ENCODE measurements around the gene APP. TPM values are rescaled to one million over a fixed set of nuclear protein-coding genes. Genes with fewer than 3 reads are reported as not detected.

APP gene
- total RNA-seq, 1 experiment from 2014 or later = 224 TPM

DNA sequence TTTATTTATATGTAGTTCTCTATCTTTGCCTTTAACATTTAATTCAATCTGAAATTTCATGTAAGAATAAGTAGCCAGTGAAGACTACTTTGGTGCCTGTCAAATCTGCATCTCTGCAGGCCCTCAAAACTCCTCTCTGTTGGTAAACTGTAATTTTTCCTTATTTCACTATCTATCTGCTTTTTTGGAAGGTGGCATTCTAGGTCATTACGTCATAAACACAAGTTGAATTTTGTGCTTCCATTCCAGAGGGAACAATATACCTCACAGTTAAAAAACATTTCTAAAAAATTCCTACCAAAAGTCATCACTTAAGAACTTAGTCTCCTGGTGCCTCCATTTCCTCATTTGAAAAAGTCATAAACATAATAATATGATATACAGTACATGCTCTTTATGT lies 259.8 kb downstream of the APP start:
- Histone ChIP-seq H2AFZ (no peak overlapping the region), H3K36me3 (ENCODE audit: low read depth) (no peaks in the 10 kb centered on the region), H3K27ac (no peak overlapping the region), H3K79me2 (ENCODE audit: low read depth) (no peaks in the 10 kb centered on the region), H3K27me3 (ENCODE audit: insufficient read depth, low read depth) (no peaks in the 10 kb centered on the region), H4K20me1 (ENCODE audit: insufficient read depth) (no peaks in the 10 kb centered on the region), H3K9me2 (ENCODE audit: insufficient read depth) (no peaks in the 10 kb centered on the region), H3K4me3 (no peak overlapping the region), H3K4me2 (no peak overlapping the region), H3K4me1 (replicated peaks; ENCODE audit: insufficient read depth) (no peaks in the 10 kb centered on the region), H3F3A (ENCODE audit: insufficient read depth, low read depth) (no peaks in the 10 kb centered on the region), H3K9me3 (ENCODE audit: insufficient read depth, low read depth) (no peaks in the 10 kb centered on the region)
- ChIA-PET POLR2A (ENCODE audit: unreplicated experiment) (no interaction called here), CTCF (no interaction called here)
- no TSS peak for BruUV-seq (replicated peaks)
- DNase-seq = no peak
- TF ChIP-seq, protein P1, sequence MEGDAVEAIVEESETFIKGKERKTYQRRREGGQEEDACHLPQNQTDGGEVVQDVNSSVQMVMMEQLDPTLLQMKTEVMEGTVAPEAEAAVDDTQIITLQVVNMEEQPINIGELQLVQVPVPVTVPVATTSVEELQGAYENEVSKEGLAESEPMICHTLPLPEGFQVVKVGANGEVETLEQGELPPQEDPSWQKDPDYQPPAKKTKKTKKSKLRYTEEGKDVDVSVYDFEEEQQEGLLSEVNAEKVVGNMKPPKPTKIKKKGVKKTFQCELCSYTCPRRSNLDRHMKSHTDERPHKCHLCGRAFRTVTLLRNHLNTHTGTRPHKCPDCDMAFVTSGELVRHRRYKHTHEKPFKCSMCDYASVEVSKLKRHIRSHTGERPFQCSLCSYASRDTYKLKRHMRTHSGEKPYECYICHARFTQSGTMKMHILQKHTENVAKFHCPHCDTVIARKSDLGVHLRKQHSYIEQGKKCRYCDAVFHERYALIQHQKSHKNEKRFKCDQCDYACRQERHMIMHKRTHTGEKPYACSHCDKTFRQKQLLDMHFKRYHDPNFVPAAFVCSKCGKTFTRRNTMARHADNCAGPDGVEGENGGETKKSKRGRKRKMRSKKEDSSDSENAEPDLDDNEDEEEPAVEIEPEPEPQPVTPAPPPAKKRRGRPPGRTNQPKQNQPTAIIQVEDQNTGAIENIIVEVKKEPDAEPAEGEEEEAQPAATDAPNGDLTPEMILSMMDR (conservative IDR thresholded peaks at IDR 0.05) = no peak
- TF ChIP-seq EZH2 (IDR thresholded peaks at IDR 0.05; ENCODE audit: low read depth) = no peak
- intact Hi-C loops (cut with micrococcal nuclease; ENCODE audit: unreplicated experiment) = no loop called here

DNA sequence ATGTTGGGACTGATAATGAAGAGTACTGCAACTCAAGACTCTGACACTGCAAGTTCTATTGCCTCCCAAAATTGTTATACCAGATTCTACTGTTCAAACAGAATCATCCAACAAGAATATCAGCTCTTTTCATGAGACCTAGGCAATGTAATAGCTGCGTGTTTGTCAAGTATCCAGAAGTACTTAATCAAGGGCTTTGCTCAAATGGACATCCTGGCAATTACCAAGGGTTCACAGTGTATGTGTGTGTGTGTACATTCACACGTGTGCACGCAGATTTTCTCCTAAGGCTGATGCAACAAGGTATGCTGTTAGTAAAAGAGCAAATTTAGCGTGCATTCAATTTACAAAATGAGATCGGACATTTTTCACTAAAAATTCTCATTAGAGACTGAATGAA lies 261.2 kb downstream of the APP start:
- BruUV-seq (replicated peaks) = no TSS peak
- no peaks in the 10 kb centered on the region for H3K27me3 ChIP-seq (ENCODE audit: insufficient read depth, low read depth)
- H3K36me3 ChIP-seq (ENCODE audit: low read depth) = no peaks in the 10 kb centered on the region
- H3F3A ChIP-seq (ENCODE audit: insufficient read depth, low read depth) = no peaks in the 10 kb centered on the region
- H3K4me2 ChIP-seq = no peak overlapping the region
- no peak for TF ChIP-seq EZH2 (IDR thresholded peaks at IDR 0.05; ENCODE audit: low read depth)
- TF ChIP-seq, protein P1 (conservative IDR thresholded peaks at IDR 0.05) = no peak
- CTCF ChIA-PET = no interaction called here
- H4K20me1 ChIP-seq (ENCODE audit: insufficient read depth) = no peaks in the 10 kb centered on the region
- no peak overlapping the region for H3K27ac ChIP-seq
- no peak overlapping the region for H2AFZ ChIP-seq
- DNase-seq = no peak
- no peaks in the 10 kb centered on the region for H3K9me3 ChIP-seq (ENCODE audit: insufficient read depth, low read depth)
- POLR2A ChIA-PET (ENCODE audit: unreplicated experiment) = no interaction called here
- H3K9me2 ChIP-seq (ENCODE audit: insufficient read depth) = no peaks in the 10 kb centered on the region
- H3K4me3 ChIP-seq = no peak overlapping the region
- no peaks in the 10 kb centered on the region for H3K79me2 ChIP-seq (ENCODE audit: low read depth)
- H3K4me1 ChIP-seq (replicated peaks; ENCODE audit: insufficient read depth) = no peaks in the 10 kb centered on the region
- intact Hi-C loops (cut with micrococcal nuclease; ENCODE audit: unreplicated experiment) = no loop called here

DNA sequence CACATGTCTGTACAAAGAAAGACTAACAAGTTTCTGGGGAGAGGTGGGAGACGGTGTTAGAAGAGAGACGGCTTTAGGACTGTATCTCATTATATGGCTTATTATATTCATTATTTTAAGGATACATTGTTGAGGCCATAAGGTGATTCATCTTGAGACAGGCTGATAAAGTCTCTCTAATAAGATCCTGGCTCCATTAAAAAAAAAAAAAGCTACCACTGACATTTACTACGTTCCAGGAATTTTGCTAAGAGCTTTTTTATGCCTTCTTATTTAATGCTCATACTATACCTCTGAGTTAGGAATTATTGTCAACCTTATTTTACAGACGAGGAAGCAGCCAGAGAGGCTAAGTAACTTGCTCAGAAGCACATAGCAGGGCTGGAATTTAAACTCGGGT lies 262.1 kb downstream of the APP start:
- Histone ChIP-seq H3F3A (ENCODE audit: insufficient read depth, low read depth) (no peaks in the 10 kb centered on the region), H2AFZ (no peak overlapping the region), H3K4me3 (no peak overlapping the region), H3K9me3 (ENCODE audit: insufficient read depth, low read depth) (no peaks in the 10 kb centered on the region), H3K4me1 (replicated peaks; ENCODE audit: insufficient read depth) (no peaks in the 10 kb centered on the region), H3K9me2 (ENCODE audit: insufficient read depth) (no peaks in the 10 kb centered on the region), H3K79me2 (ENCODE audit: low read depth) (no peaks in the 10 kb centered on the region), H3K27ac (no peak overlapping the region), H3K4me2 (no peak overlapping the region), H3K36me3 (ENCODE audit: low read depth) (no peaks in the 10 kb centered on the region), H4K20me1 (ENCODE audit: insufficient read depth) (no peaks in the 10 kb centered on the region), H3K27me3 (ENCODE audit: insufficient read depth, low read depth) (no peaks in the 10 kb centered on the region)
- TF ChIP-seq, protein P1 (conservative IDR thresholded peaks at IDR 0.05) = no peak
- TF ChIP-seq EZH2 (IDR thresholded peaks at IDR 0.05; ENCODE audit: low read depth) = no peak
- DNase-seq = no peak
- BruUV-seq (replicated peaks) = no TSS peak
- POLR2A ChIA-PET (ENCODE audit: unreplicated experiment) = no interaction called here
- CTCF ChIA-PET = no interaction called here
- intact Hi-C loops (cut with micrococcal nuclease; ENCODE audit: unreplicated experiment) = no loop called here

Measured in PC-9 (cell line).